Stimulated activated memory B cell treated with anti-CD40 and anti-IgM and Interleukin-4, amounts not matched to agents 10 μg/mL and 1 μg/mL and 100 μg/mL, for 72 hours (primary cell): ENCODE data around the gene KIAA1217.
"Not testable (repeated sequence)": the region's sequence is repeated elsewhere in the genome, so short reads cannot be mapped to it uniquely, and the experiment has no call there.

Source experiments
- ATAC-seq: fragments of 150-1000 bp; cut with Tn5 transposase; 2 replicates; pipeline ENCODE4 v1.10.0; 2021
- H3K27ac Mint-ChIP-seq: one replicate; pipeline ENCODE4 v1.8.0; 2022; ENCODE audit warnings: mild to moderate bottlenecking, mixed read lengths
- H3K27me3 Mint-ChIP-seq: one replicate; pipeline ENCODE4 v1.8.0; 2022; ENCODE audit warnings: mixed read lengths
- H3K36me3 Mint-ChIP-seq: one replicate; pipeline ENCODE4 v1.8.0; 2022; ENCODE audit warnings: mixed read lengths
- H3K4me1 Mint-ChIP-seq: one replicate; pipeline ENCODE4 v1.8.0; 2022; ENCODE audit warnings: mixed read lengths
- H3K4me3 Mint-ChIP-seq: one replicate; pipeline ENCODE4 v1.8.0; 2022; ENCODE audit warnings: mild to moderate bottlenecking, moderate library complexity, mixed read lengths
- H3K9me3 Mint-ChIP-seq: one replicate; pipeline ENCODE4 v1.8.0; 2022; ENCODE audit warnings: mixed read lengths

The KIAA1217 gene

GRCh38 chr10:24320373-24320772, 111.4 kb downstream of the KIAA1217 start:
- no peak for ATAC-seq
- H3K36me3 Mint-ChIP-seq = no peaks in the 10 kb centered on the region

GRCh38 chr10:24324651-24325050, 115.7 kb downstream of the KIAA1217 start:
- Mint-ChIP-seq H3K27ac (no peak overlapping the region), H3K36me3 (no peaks in the 10 kb centered on the region), H3K4me1 (no peaks in the 10 kb centered on the region), H3K9me3 (peaks cover 5% of the 10 kb centered on the region), H3K4me3 (no peak overlapping the region), H3K27me3 (no peaks in the 10 kb centered on the region)
- no peak for ATAC-seq

More at GRCh38 chr10:24320373-24320772, 111.4 kb downstream of the KIAA1217 start:
- no peak overlapping the region for H3K27ac Mint-ChIP-seq
- H3K27me3 Mint-ChIP-seq = peaks cover 9% of the 10 kb centered on the region
- no peak overlapping the region for H3K4me3 Mint-ChIP-seq
- no peaks in the 10 kb centered on the region for H3K9me3 Mint-ChIP-seq
- no peaks in the 10 kb centered on the region for H3K4me1 Mint-ChIP-seq

GRCh38 chr10:24331457-24331856, 122.5 kb downstream of the KIAA1217 start:
- H3K4me3 Mint-ChIP-seq = no peak overlapping the region
- H3K27me3 Mint-ChIP-seq = no peaks in the 10 kb centered on the region
- peaks cover 8% of the 10 kb centered on the region for H3K9me3 Mint-ChIP-seq
- no peaks in the 10 kb centered on the region for H3K4me1 Mint-ChIP-seq
- H3K36me3 Mint-ChIP-seq = no peaks in the 10 kb centered on the region
- no peak overlapping the region for H3K27ac Mint-ChIP-seq
- ATAC-seq = no peak

GRCh38 chr10:24333736-24334135, 124.8 kb downstream of the KIAA1217 start:
- no peaks in the 10 kb centered on the region for H3K27me3 Mint-ChIP-seq
- H3K4me3 Mint-ChIP-seq = no peak overlapping the region
- ATAC-seq = no peak
- H3K9me3 Mint-ChIP-seq = peaks cover 3% of the 10 kb centered on the region
- H3K27ac Mint-ChIP-seq = no peak overlapping the region
- H3K4me1 Mint-ChIP-seq = no peaks in the 10 kb centered on the region
- H3K36me3 Mint-ChIP-seq = no peaks in the 10 kb centered on the region

- H3K36me3 Mint-ChIP-seq = no peaks in the 10 kb centered on the region
- peaks cover 3% of the 10 kb centered on the region for H3K9me3 Mint-ChIP-seq
- H3K27ac Mint-ChIP-seq = no peak overlapping the region
- H3K27me3 Mint-ChIP-seq = no peaks in the 10 kb centered on the region
- no peak overlapping the region for H3K4me3 Mint-ChIP-seq
- ATAC-seq = no peak
- H3K4me1 Mint-ChIP-seq = no peaks in the 10 kb centered on the region
These were observed 125.5 kb downstream of the KIAA1217 start for GRCh38 chr10:24334279-24334939.

GRCh38 chr10:24337723-24338122, 128.8 kb downstream of the KIAA1217 start:
- H3K4me3 Mint-ChIP-seq, H3K9me3 Mint-ChIP-seq, H3K27ac Mint-ChIP-seq: not testable (repeated sequence)

GRCh38 chr10:24339387-24339786, 130.4 kb downstream of the KIAA1217 start:
- Mint-ChIP-seq H3K4me1 (no peaks in the 10 kb centered on the region), H3K27ac (no peak overlapping the region), H3K27me3 (no peaks in the 10 kb centered on the region), H3K36me3 (no peaks in the 10 kb centered on the region), H3K4me3 (no peak overlapping the region), H3K9me3 (no peaks in the 10 kb centered on the region)
- ATAC-seq = no peak

More at GRCh38 chr10:24337723-24338122, 128.8 kb downstream of the KIAA1217 start:
- not testable (repeated sequence) for H3K36me3 Mint-ChIP-seq, H3K4me1 Mint-ChIP-seq, H3K27me3 Mint-ChIP-seq, ATAC-seq

GRCh38 chr10:24340446-24340845, 131.5 kb downstream of the KIAA1217 start:
- Mint-ChIP-seq H3K27me3 (no peaks in the 10 kb centered on the region), H3K4me3 (no peak overlapping the region), H3K9me3 (no peaks in the 10 kb centered on the region), H3K36me3 (no peaks in the 10 kb centered on the region), H3K27ac (no peak overlapping the region), H3K4me1 (no peaks in the 10 kb centered on the region)
- ATAC-seq = no peak

GRCh38 chr10:24340883-24341282, 131.9 kb downstream of the KIAA1217 start:
- no peak overlapping the region for H3K4me3 Mint-ChIP-seq
- ATAC-seq = no peak
- H3K4me1 Mint-ChIP-seq = no peaks in the 10 kb centered on the region
- no peaks in the 10 kb centered on the region for H3K27me3 Mint-ChIP-seq
- no peaks in the 10 kb centered on the region for H3K36me3 Mint-ChIP-seq
- H3K9me3 Mint-ChIP-seq = peaks cover 2% of the 10 kb centered on the region
- no peak overlapping the region for H3K27ac Mint-ChIP-seq

GRCh38 chr10:24341371-24341770, 132.4 kb downstream of the KIAA1217 start:
- no peak for ATAC-seq
- H3K27ac Mint-ChIP-seq = no peak overlapping the region
- H3K36me3 Mint-ChIP-seq = no peaks in the 10 kb centered on the region
- peaks cover 2% of the 10 kb centered on the region for H3K9me3 Mint-ChIP-seq
- H3K27me3 Mint-ChIP-seq = no peaks in the 10 kb centered on the region
- H3K4me1 Mint-ChIP-seq = no peaks in the 10 kb centered on the region
- H3K4me3 Mint-ChIP-seq = no peak overlapping the region

- Mint-ChIP-seq H3K27me3 (no peaks in the 10 kb centered on the region), H3K4me1 (no peaks in the 10 kb centered on the region), H3K36me3 (no peaks in the 10 kb centered on the region), H3K4me3 (no peak overlapping the region), H3K9me3 (peaks cover 2% of the 10 kb centered on the region), H3K27ac (no peak overlapping the region)
- no peak for ATAC-seq
These were observed 133.0 kb downstream of the KIAA1217 start for GRCh38 chr10:24341897-24342296.

- Mint-ChIP-seq H3K36me3 (no peaks in the 10 kb centered on the region), H3K27ac (no peak overlapping the region), H3K4me3 (no peak overlapping the region), H3K4me1 (no peaks in the 10 kb centered on the region), H3K9me3 (peaks cover 2% of the 10 kb centered on the region), H3K27me3 (no peaks in the 10 kb centered on the region)
- no peak for ATAC-seq
These were observed 134.7 kb downstream of the KIAA1217 start for GRCh38 chr10:24343686-24344085.

GRCh38 chr10:24344279-24344678, 135.3 kb downstream of the KIAA1217 start:
- Mint-ChIP-seq H3K36me3 (no peaks in the 10 kb centered on the region), H3K27me3 (no peaks in the 10 kb centered on the region), H3K4me1 (no peaks in the 10 kb centered on the region), H3K4me3 (no peak overlapping the region), H3K27ac (no peak overlapping the region), H3K9me3 (peaks cover 2% of the 10 kb centered on the region)
- no peak for ATAC-seq

GRCh38 chr10:24344695-24345463, 135.9 kb downstream of the KIAA1217 start:
- Mint-ChIP-seq H3K9me3 (peaks cover 2% of the 10 kb centered on the region), H3K27ac (no peak overlapping the region), H3K4me1 (no peaks in the 10 kb centered on the region), H3K27me3 (no peaks in the 10 kb centered on the region), H3K36me3 (no peaks in the 10 kb centered on the region), H3K4me3 (no peak overlapping the region)
- no peak for ATAC-seq

- H3K4me1 Mint-ChIP-seq = no peaks in the 10 kb centered on the region
- H3K27ac Mint-ChIP-seq = no peak overlapping the region
- no peak overlapping the region for H3K4me3 Mint-ChIP-seq
- ATAC-seq = no peak
- H3K27me3 Mint-ChIP-seq = no peaks in the 10 kb centered on the region
- peaks cover 2% of the 10 kb centered on the region for H3K9me3 Mint-ChIP-seq
- no peaks in the 10 kb centered on the region for H3K36me3 Mint-ChIP-seq
These were observed 138.1 kb downstream of the KIAA1217 start for GRCh38 chr10:24346877-24347519.
